Lower lobe of right lung (tissue), 2 donors: ENCODE measurements around the gene GPM6B. TPM values are rescaled to one million over a fixed set of nuclear protein-coding genes. Genes with fewer than 3 reads are reported as not detected.
A peak's percentile ranks its signal among the peaks of the same experiment; 100 is the strongest.

ENCODE experiments used
- ATAC-seq, 2 donors: fragments of 200-7000 bp; cut with Tn5 transposase; one replicate each; pipeline ENCODE4 v1.9.1; 2020 to 2022; ENCODE audit warnings: mild to moderate bottlenecking in 2 of 2, moderate library complexity in 2 of 2
- DNase-seq: peaks from one replicate; pipeline ENCODE4 v3.0.0-alpha.2; 2020
- H3K27ac ChIP-seq: fragments of 200-600 bp; one replicate; pipeline ENCODE4 v1.8.0; 2022
- H3K27me3 ChIP-seq: fragments of 200-600 bp; one replicate; pipeline ENCODE4 v1.8.0; 2022; ENCODE audit warnings: low read depth
- H3K36me3 ChIP-seq: fragments of 200-600 bp; one replicate; pipeline ENCODE4 v1.8.0; 2022; ENCODE audit warnings: mild to moderate bottlenecking
- H3K4me1 ChIP-seq: fragments of 200-600 bp; one replicate; pipeline ENCODE4 v1.8.0; 2022
- H3K4me3 ChIP-seq: fragments of 200-600 bp; one replicate; pipeline ENCODE4 v1.8.0; 2022; ENCODE audit warnings: mild to moderate bottlenecking
- H3K9me3 ChIP-seq: fragments of 200-600 bp; one replicate; pipeline ENCODE4 v1.8.0; 2022
- intact Hi-C: fragments of 100-400 bp; cut with DNase I; formaldehyde crosslinking; loops from one replicate; pipeline ENCODE4 v1.11.0; 2022
- total RNA-seq: library from RNA; stranded (reverse); fragmentation: NEBNext Ultra II Directional; extraction: Animal tissue kit (Norgen Biotek cat#: 25700); gene quantifications from one replicate; pipeline ENCODE4 v1.2.1, GENCODE V29; 2021
- TF ChIP-seq, protein P1 (sequence below): fragments of 200-600 bp; IDR thresholded peaks from one replicate; pipeline ENCODE4 v1.8.0; 2022; ENCODE audit warnings: antibody characterized with exemption, mild to moderate bottlenecking
- donor health status: DM: no; HTN: yes; CAD: no; lungs with severe emphysema.

The GPM6B gene
- total RNA-seq, 1 donor from 2014 or later: 21.6 TPM

GRCh38 chrX:13803116-13803515 lies 13.8 kb downstream of the GPM6B start:
- TF ChIP-seq, protein P1, sequence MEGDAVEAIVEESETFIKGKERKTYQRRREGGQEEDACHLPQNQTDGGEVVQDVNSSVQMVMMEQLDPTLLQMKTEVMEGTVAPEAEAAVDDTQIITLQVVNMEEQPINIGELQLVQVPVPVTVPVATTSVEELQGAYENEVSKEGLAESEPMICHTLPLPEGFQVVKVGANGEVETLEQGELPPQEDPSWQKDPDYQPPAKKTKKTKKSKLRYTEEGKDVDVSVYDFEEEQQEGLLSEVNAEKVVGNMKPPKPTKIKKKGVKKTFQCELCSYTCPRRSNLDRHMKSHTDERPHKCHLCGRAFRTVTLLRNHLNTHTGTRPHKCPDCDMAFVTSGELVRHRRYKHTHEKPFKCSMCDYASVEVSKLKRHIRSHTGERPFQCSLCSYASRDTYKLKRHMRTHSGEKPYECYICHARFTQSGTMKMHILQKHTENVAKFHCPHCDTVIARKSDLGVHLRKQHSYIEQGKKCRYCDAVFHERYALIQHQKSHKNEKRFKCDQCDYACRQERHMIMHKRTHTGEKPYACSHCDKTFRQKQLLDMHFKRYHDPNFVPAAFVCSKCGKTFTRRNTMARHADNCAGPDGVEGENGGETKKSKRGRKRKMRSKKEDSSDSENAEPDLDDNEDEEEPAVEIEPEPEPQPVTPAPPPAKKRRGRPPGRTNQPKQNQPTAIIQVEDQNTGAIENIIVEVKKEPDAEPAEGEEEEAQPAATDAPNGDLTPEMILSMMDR: no peak
- DNase-seq (no peak), ATAC-seq (no peak)
- Histone ChIP-seq H3K27ac (no peak overlapping the region), H3K4me3 (no peak overlapping the region), H3K36me3 (no peaks in the 10 kb centered on the region), H3K9me3 (no peaks in the 10 kb centered on the region), H3K4me1 (no peaks in the 10 kb centered on the region), H3K27me3 (no peaks in the 10 kb centered on the region)
- intact Hi-C loops: no loop called here

GRCh38 chrX:13798184-13798583 lies 18.7 kb downstream of the GPM6B start:
- Histone ChIP-seq H3K27me3 (no peaks in the 10 kb centered on the region), H3K27ac (no peak overlapping the region), H3K4me3 (no peak overlapping the region), H3K9me3 (no peaks in the 10 kb centered on the region), H3K36me3 (no peaks in the 10 kb centered on the region), H3K4me1 (no peaks in the 10 kb centered on the region)
- no peak for DNase-seq
- intact Hi-C loops: no loop called here
- ATAC-seq: no peak
- TF ChIP-seq, protein P1: no peak

DNA sequence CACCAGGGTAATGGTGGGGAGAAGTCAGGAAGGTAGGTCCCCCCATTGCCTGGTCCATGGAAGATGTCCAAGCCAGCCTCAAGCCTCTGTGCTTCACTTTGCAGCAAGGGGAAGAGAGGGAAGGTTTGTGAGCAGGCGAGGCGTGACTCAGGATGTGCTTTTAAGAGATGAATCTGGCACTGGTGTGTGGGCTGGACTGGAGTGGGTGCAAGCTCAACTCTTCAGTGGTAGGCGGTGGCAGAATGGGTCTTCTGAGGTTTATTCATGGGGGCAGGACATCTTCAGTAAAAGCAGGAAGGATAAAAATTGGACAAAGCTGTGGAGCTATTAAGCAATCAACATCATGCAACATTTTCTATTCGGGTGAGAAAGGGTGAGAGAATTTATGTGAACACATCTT lies 19.4 kb downstream of the GPM6B start:
- DNase-seq (no peak), ATAC-seq (no peak)
- intact Hi-C loops: no loop called here
- Histone ChIP-seq H3K4me1 (no peaks in the 10 kb centered on the region), H3K36me3 (no peaks in the 10 kb centered on the region), H3K9me3 (no peaks in the 10 kb centered on the region), H3K27ac (no peak overlapping the region), H3K4me3 (no peak overlapping the region), H3K27me3 (no peaks in the 10 kb centered on the region)
- TF ChIP-seq, protein P1: no peak

DNA sequence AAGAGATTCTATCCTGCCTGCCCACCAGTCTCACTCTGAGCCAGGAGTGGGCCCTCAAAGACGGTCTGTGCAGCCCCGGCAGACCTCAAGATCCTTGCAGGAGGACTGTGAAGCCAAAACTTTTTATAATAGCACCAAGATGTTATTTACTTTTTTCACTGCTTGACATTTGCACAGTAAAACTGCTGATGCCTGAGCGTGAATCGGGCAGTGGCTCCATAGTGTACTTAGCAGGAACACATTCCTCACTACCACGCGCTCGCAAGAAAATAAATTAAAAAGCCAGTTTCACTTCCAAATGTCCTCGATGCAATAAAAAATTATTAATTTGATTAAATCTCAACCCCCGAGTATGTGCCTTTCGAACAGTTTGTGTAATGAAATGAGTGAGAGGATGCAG lies 22.5 kb downstream of the GPM6B start:
- ATAC-seq (no peak), DNase-seq (no peak)
- TF ChIP-seq, protein P1: no peak
- intact Hi-C loops: no loop called here
- no peak overlapping the region for H3K27ac ChIP-seq
- H3K4me3 ChIP-seq: no peak overlapping the region
- no peaks in the 10 kb centered on the region for H3K27me3 ChIP-seq
- H3K9me3 ChIP-seq: no peaks in the 10 kb centered on the region
- H3K4me1 ChIP-seq: no peaks in the 10 kb centered on the region
- no peaks in the 10 kb centered on the region for H3K36me3 ChIP-seq

DNA sequence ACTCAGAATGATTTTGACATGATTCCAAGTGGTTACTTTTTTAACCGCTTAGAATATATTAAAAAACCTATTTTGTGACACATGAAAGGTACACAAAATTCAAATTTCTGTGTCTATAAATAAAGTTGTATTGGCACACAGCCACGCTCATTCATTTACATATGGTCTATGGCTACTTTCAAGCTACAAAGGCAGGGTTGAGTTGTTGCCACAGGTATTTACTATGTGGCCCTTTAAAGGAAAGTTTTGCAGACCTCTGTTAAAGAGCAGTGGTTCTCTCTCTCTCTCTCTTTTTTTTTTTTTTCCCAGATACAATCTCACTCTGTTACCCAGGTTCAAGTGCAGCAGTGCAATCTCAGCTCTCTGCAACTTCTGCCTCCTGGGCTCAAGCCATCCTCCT lies 23.0 kb downstream of the GPM6B start:
- TF ChIP-seq, protein P1: no peak
- Histone ChIP-seq H3K4me1 (no peaks in the 10 kb centered on the region), H3K9me3 (no peaks in the 10 kb centered on the region)

DNA sequence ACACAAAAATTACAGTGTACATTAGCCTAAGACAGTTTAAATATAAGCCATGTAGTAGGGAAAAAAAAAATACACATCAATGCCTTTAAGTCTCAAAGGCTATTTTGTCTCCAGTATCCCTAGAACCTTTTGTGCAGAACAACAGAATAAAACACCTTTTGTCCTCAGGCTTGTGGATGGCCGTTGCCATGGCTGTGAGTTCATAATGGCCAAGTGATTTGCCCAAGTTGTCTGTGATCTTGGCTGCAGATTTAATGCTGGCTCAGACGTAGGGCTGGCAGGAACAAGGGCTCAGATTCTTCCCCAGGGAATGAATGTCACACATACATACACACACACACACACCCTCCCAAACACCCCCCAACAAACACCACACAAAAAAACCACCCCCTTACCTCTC lies 25.3 kb downstream of the GPM6B start:
- intact Hi-C loops: no loop called here
- TF ChIP-seq, protein P1: no peak
- Histone ChIP-seq H3K9me3 (no peaks in the 10 kb centered on the region), H3K4me1 (no peaks in the 10 kb centered on the region), H3K27ac (peak overlapping the region; percentile 4), H3K27me3 (no peaks in the 10 kb centered on the region), H3K36me3 (no peaks in the 10 kb centered on the region), H3K4me3 (no peak overlapping the region)
- no peak for ATAC-seq
- no peak for DNase-seq

More for the DNA sequence above, 23.0 kb downstream of the GPM6B start:
- Histone ChIP-seq H3K27me3 (no peaks in the 10 kb centered on the region), H3K4me3 (no peak overlapping the region), H3K27ac (no peak overlapping the region), H3K36me3 (no peaks in the 10 kb centered on the region)
- intact Hi-C loops: no loop called here
- DNase-seq: no peak
- ATAC-seq: no peak
